NCI-H748 (cell line): ENCODE measurements around the gene IRX2.

Source experiments
- DNase-seq: peaks from one replicate; lab custom pipeline; 2025; ENCODE audit not compliant: unreplicated experiment; lab: John Stamatoyannopoulos, UW

The IRX2 gene

GRCh38 chr5:2756211-2757152, 5.0 kb upstream of the IRX2 start:
- peak; percentile 40 for DNase-seq

DNA sequence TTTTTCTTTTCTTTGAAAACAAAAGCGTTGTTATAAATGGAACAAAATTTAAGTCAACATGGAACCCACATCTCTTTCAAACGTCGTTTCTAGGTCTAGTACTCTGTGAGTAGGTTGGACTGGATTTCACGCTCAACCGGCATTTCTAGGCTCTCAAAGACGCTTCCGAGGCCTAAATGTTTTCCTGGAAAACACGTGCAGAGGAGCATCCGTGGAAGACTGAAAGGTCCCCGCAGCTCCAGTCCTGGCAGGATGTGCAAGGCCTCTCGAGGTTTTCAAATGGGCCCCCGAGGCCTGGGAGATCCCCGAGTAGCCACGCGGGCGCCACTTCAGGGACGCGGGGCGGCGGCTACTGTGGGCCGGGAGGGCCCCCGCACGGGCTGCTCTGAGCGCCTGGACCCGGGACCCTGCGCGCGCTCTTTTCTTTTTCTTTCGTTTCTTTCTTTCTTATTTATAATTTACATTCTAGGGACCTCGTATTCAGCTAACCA, 4.2 kb upstream of the IRX2 start:
- DNase-seq: no peak

- no peak for DNase-seq
These were observed 3.7 kb upstream of the IRX2 start for GRCh38 chr5:2755076-2755680.

DNA sequence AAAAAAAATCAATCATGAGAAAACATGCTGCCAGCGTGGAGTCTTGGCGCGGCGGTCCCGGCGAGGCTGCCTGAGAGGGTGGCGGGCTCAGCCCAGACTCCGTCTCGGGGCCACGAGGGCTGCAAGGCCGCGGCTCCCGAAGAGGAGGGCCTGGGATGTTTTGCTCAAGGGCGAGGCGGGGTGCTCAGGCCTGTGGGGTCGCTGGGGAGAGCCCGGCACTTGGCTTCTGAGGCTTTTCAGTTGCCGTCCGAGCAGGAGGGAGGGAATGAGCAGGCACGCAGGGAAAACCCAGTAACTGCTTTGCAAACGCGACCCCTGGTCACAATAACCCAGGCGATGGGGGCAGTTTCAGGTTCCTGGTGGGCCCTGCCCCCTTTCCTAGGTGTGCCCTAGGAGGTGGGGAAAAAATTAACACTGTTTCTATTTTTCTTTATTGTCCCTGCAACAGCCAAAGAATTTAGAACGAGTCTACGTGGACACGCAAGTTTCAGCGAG, 3.2 kb upstream of the IRX2 start:
- no peak for DNase-seq

- peak; percentile 85 for DNase-seq
These were observed 2.3 kb upstream of the IRX2 start for GRCh38 chr5:2753452-2754420.

DNA sequence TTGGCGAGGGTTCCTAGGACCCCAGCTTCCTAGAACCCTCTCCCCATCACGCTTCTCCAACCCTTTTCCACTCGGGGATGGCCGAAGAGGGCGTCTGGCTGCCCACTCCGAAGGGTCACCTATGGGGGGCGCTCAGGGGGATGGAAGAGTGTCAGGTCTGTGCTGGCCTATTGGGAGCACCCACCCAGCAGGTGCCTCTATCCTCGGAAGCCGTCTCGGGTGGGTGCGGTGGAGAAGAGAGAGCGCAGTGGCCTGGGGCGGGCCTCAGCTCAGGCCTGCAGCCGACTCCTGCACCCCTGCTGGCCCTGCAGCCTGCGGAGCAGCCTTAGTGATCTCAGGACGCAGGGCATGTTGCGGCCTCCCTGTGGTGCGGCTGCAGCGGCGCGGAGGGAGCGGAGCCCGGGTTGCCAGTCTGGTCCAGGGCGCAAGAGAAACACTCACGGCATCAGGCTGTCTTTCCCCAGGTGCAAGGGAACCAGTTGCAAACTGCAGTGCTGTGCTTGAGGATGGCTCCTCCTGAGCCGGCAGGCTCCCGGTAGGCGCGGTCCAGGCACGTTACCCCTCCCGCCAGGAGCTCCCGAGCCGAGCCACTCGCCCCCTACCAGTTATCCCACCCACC, 1.5 kb upstream of the IRX2 start:
- peak; percentile 89 for DNase-seq

GRCh38 chr5:2752059-2752820, 763 bp upstream of the IRX2 start:
- peak; percentile 87 for DNase-seq

GRCh38 chr5:2750758-2751464, 566 bp downstream of the IRX2 start:
- peak; percentile 90 for DNase-seq

DNA sequence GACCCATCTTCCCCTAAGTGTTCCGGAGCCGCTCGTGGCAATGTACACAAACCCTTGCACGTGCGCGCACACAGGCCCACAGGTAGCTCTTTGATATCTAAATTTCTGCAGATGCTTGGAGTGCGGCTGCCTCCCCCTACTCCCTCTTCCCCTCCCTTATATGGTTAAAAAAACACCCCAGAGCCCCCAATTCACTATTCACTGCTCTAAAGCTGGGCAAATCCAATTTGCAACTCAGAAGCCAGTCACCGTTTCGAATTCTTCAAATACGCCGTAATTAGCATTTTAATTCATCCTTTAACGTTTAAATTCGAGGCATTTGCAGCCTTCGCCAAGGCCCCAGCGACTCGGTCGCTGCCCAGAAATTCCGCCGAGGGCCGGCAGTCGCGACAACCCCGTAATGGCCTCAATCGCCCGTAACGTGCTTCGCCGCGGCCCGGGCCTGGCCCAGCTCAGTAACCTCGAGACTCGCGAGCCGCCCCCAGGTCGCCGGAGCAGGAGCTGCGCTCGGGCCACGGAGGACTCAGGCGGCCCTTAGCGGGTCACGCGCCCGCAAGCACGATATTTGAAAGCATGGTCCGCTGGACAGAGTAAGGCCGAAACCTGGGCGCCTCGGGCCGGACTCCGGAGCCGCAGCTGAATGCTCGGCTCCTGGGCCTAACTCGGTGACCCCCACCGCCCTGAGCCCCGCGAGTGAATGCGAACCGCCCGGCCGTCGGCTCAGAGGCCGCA, 1.3 kb downstream of the IRX2 start:
- peak; percentile 69 for DNase-seq

GRCh38 chr5:2749514-2750025, 1.9 kb downstream of the IRX2 start:
- DNase-seq: no peak

DNA sequence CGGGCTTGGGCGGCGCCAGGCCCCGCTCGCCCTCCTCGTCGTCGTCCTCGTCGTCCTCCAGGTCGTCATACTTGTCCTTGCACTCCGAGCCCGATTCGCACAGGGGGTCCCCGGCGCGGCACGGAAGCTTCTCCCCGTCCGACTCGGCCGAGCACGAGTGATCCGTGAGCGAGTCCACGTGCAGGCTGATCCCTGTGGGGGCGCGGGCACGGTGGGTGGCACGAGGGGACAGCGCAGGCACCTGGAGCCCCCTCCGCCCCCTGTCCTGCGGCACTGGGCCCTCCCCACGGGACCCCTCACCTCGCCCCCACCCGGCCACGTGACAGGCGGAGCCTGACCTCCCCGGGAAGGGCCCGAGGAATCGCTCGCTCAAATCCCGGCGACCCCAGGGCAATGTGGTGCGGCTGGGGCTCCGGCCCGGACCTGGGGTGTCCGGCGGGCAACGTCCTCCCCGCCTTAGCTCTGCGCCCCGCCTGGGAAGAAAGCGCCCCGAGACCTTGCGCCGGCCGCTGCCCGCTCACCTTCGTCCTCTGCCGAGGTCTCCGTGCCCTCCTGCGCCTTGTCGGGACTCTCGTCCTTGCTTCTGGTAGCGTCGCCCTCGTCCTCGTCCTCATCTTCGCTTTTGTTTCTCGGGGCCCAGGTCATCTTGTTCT, 2.5 kb downstream of the IRX2 start:
- no peak for DNase-seq

DNA sequence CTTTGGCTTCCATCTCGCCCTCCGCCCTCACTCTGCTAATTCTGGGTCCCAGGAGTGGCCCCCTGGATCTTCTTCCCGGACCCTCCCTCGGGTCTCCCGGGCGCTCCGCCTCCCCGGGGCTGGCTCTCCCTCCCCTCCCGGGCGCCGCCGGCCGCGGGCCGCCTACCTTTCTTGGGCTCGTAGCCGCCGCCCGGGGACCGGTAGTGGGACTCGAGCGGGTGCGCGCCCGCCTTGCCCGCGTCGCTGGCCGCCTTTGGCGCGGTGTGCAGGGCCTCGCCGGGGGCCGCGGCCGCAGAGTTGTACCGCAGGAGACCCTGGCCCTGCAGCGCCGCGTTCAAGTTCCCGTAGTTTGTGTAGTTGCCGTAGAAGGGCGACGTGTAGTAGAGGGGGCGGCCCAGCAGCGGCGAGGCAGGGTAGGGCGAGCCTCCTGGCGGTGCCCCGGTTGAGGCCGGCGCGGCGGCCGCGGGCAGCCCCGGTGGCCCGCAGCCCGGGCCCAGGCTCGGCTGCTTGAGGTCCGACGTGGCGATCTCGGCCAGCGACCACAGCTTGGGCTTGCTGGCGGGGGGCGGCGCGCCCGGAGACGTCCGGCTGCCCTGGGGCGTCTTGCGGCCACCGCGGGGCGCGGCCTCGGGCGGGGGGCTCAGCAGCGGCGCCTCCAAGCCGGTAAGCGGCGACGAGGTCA, 3.2 kb downstream of the IRX2 start:
- no peak for DNase-seq

DNA sequence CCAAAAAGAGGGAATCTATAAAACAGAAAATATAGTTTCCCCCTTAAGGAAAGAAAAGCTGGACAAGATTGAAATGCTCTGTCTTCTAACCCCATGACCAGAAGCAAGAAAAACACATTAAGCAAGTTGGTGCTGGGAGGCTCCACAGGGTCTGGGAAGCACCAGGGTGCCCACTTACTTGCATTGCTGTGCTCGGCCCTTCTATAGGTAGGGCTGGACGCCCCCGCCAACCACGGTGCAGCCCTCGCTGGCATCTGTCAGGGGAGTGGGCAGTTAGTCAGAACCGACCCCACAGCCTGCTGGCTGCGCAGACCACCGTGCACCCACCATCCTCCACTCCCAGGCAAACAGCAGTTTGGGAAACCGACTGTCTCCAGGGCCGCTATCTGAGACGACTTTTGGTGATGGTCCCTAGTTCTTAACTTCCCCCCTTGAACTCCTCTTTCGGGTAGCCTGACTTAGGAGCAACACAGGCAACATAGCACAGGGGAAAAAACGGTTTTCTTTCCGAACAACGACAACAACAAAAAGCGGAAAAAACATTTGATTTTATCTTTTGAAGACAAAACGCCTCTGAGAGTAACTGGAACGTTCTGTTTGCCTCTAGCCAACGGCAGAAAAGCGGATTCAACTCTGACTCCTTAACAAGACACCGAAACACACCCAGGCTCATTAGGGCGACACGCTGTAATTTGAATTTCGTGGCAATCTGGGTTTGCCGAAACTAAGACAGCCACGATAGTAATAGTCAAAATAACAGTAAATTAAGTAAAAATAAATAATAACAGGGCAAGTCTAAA, 3.9 kb downstream of the IRX2 start:
- DNase-seq: no peak

GRCh38 chr5:2746561-2747032, 4.9 kb downstream of the IRX2 start:
- DNase-seq: peak; percentile 51

DNA sequence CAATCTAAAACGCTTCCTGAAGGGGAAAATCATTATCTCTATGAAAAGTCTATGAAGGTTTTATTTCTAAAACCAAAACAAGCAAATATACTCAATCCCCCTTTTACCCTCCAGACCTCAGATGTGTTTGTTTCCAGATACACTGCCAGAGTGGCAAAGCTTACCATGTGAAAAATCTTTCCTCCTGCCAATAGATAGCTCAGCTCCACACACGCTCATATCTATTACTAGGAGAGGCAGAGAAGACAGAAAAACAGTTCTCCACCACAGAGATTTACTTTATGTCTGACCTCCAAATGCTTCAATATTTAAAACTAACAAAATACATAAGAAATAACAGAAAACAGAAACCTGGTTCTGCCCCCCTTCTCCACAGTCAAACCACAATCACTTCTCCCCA, 7.0 kb downstream of the IRX2 start:
- DNase-seq: no peak
